Stimulated activated memory B cell treated with anti-CD40 and anti-IgM and Interleukin-4, amounts not matched to agents 10 μg/mL and 1 μg/mL and 100 μg/mL, for 72 hours (primary cell): ENCODE results near the gene RAPGEF3.

Source experiments
- ATAC-seq: fragments of 150-1000 bp; cut with Tn5 transposase; 2 replicates; pipeline ENCODE4 v1.10.0; 2021
- H3K27ac Mint-ChIP-seq: one replicate; pipeline ENCODE4 v1.8.0; 2022; ENCODE audit warnings: mild to moderate bottlenecking, mixed read lengths
- H3K27me3 Mint-ChIP-seq: one replicate; pipeline ENCODE4 v1.8.0; 2022; ENCODE audit warnings: mixed read lengths
- H3K36me3 Mint-ChIP-seq: one replicate; pipeline ENCODE4 v1.8.0; 2022; ENCODE audit warnings: mixed read lengths
- H3K4me1 Mint-ChIP-seq: one replicate; pipeline ENCODE4 v1.8.0; 2022; ENCODE audit warnings: mixed read lengths
- H3K4me3 Mint-ChIP-seq: one replicate; pipeline ENCODE4 v1.8.0; 2022; ENCODE audit warnings: mild to moderate bottlenecking, moderate library complexity, mixed read lengths
- H3K9me3 Mint-ChIP-seq: one replicate; pipeline ENCODE4 v1.8.0; 2022; ENCODE audit warnings: mixed read lengths

The RAPGEF3 gene

DNA sequence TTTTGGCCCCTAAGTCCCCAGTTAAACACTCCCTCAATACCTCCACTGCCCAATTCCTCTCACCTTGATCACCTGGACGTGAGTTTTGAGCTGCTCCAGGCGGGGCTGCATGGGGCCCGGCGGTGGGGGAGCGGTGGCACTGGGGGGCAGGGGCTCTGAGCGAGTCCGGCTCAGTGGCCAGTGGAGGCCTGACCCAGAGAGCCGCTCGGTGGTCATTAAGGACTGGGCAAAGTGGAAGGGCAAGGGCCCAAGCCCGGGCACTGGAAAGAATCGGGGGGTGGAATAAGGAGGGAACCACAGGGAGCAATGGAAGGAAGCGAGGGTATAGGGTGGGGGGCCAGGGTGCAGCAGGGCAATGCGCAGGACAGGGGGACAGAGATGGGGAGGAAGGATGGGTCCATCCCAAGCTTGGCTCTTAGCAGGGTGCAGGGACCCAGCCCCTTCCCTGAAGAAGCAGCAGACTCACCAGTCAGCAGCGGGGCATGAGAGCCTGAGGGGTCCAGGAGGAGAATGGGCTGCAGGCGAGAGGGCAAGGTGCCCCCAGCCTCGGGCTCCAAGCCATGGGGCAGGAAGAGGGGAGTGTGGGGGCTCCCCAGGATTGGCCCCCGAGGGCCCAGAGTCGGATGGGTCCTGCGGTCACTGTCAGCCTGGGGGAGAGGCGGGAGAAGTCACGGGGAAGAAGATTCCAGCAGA is 36.6 kb upstream of the RAPGEF3 start:
- ATAC-seq = no peak
- Mint-ChIP-seq H3K9me3 (no peaks in the 10 kb centered on the region), H3K36me3 (peaks cover 56% of the 10 kb centered on the region), H3K27me3 (no peaks in the 10 kb centered on the region), H3K4me1 (peaks cover 22% of the 10 kb centered on the region), H3K27ac (peak overlapping the region; percentile 62), H3K4me3 (no peak overlapping the region)

DNA sequence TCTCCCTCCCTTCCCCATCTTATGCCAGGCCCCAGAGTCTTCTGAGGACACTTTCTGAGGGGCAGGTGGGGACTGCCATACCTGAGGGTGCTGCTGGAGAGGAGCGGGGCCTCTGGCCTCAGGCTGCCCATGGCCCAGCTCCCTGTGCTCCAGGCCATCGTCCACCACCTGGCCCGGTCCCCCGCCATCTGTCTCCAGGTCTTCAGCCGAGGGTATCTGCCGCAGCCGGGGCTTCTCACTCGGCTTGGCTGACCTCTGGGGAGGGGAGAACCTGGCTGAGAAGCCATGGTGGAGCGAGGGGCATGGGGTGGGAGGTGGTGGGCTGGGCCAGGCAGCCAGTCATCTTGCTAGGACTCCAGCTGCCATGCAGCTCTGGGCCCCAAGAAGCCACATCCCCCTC is 36.0 kb upstream of the RAPGEF3 start:
- peaks cover 60% of the 10 kb centered on the region for H3K36me3 Mint-ChIP-seq
- no peaks in the 10 kb centered on the region for H3K27me3 Mint-ChIP-seq
- H3K27ac Mint-ChIP-seq = peak overlapping the region; percentile 62
- peaks cover 19% of the 10 kb centered on the region for H3K4me1 Mint-ChIP-seq
- no peak overlapping the region for H3K4me3 Mint-ChIP-seq
- no peaks in the 10 kb centered on the region for H3K9me3 Mint-ChIP-seq
- no peak for ATAC-seq

DNA sequence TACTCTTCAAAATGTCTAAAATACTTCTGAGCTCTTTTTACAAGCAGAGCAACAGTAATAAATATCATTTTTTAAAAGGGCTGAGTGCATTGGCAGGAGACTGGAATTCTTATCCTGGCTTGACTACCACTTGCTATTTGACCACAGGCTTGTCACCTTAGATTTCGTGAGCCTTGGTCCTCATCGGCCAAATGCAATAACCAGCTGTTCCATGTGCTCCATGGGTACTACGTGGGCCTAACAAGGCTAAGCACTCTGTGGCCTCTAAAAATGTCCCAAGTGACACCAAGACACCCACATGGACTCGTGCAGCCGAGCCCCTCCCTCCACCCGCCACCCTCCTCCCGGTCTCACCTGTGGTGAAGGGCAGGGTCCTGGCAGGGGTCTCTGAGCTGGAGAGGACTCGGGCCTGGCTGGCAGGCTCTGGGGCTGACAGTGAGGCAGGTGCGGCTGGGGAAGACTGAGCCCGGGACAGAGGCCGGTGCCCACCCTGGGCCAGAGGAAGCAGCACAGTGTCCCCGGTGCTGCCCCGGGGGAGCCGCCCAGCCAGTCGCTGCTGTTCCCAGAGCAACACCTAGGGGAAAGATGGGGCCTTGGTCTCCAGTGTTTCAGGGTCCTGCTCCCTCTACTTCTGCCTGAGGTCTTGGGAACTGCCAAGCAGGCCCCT is 34.5 kb upstream of the RAPGEF3 start:
- no peak for ATAC-seq
- no peak overlapping the region for H3K4me3 Mint-ChIP-seq
- no peaks in the 10 kb centered on the region for H3K9me3 Mint-ChIP-seq
- no peak overlapping the region for H3K27ac Mint-ChIP-seq
- H3K36me3 Mint-ChIP-seq = peaks cover 75% of the 10 kb centered on the region
- H3K27me3 Mint-ChIP-seq = no peaks in the 10 kb centered on the region
- H3K4me1 Mint-ChIP-seq = peaks cover 9% of the 10 kb centered on the region

DNA sequence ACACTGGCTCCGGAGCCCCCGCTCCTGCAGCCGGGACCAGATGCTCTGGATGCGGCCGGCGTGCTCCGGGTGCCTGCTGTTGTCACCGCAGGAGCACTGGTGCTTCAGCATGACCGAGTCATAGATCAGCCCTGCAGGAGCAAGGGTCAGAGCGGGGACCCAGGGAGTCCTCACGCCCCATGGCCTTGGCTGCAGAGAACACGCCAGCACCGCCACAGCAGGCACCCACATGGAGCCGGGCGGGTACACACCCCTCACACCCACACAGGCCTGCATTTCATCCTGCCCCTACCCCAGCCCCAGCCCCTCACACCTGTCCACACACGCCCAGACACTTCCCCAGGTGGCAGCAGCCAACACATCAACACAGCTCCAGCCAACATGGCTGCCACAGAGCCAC is 33.2 kb upstream of the RAPGEF3 start:
- no peak for ATAC-seq
- Mint-ChIP-seq H3K4me3 (no peak overlapping the region), H3K27me3 (no peaks in the 10 kb centered on the region), H3K4me1 (no peaks in the 10 kb centered on the region), H3K9me3 (no peaks in the 10 kb centered on the region), H3K36me3 (peaks cover 75% of the 10 kb centered on the region), H3K27ac (no peak overlapping the region)

DNA sequence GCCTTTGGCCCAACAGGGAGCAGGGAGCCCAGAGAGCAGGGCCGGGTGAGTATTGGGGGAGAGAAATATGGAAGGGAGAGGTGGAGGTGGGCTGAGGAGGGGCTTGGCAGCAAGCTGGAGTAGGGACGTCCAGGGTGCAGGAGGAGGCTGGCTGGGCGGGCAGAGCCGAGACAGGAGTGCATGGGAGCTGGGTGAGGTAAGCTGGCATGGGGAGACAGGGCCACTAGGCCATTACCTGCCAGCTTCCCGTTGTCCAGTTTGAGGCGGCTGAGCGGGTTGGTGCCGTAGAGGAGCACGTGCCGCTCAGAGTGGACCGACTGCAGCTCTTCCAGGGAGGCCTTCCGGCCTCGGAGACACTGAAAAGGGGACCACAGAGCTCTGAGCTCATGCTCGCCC is 32.7 kb upstream of the RAPGEF3 start:
- Mint-ChIP-seq H3K36me3 (peaks cover 80% of the 10 kb centered on the region), H3K4me1 (no peaks in the 10 kb centered on the region), H3K27ac (no peak overlapping the region), H3K27me3 (no peaks in the 10 kb centered on the region), H3K4me3 (no peak overlapping the region), H3K9me3 (no peaks in the 10 kb centered on the region)
- ATAC-seq = no peak

- Mint-ChIP-seq H3K36me3 (peaks cover 85% of the 10 kb centered on the region), H3K9me3 (no peaks in the 10 kb centered on the region), H3K27me3 (no peaks in the 10 kb centered on the region), H3K27ac (no peak overlapping the region), H3K4me3 (no peak overlapping the region), H3K4me1 (no peaks in the 10 kb centered on the region)
- ATAC-seq = no peak
Measured at GRCh38 chr12:47790676-47791350, 32.1 kb upstream of the RAPGEF3 start.

DNA sequence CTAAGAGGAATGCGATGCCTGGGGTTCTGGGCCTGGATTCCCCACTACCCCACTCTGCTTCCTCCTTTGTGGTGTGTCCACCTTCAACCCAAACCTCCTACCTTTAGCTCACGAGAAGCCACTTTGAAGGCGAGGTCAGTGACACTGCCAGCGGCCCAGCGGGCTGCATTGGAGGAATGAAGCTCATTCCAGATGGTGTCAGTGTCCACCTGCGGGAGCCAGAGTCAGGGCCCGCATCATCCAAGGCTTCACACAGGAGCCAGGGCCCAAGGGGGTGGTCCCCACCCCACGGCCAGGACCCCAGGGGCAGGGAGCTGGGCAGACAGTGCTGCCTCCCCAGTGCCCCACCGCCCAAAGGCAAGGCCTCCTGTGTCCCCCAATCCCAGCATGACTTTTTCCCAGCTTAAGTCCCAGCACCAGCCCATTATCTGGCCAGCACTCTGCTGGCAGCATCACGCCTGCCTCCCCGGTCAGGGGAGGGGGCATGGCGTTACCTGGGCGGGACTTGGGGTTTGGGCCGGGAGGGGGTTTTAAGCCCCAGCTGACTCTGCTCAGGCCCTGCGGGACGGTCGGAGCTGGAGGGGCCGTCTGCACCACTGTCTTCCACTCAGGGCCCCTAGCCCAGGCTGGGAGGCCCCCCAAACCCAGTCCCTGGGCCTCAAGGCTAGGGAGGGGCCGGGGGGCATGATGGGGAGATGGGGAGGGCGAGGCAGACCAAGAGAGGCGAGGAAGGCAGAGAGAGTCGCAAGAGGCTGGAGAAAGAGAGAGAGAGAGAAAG is 31.2 kb upstream of the RAPGEF3 start:
- no peaks in the 10 kb centered on the region for H3K4me1 Mint-ChIP-seq

DNA sequence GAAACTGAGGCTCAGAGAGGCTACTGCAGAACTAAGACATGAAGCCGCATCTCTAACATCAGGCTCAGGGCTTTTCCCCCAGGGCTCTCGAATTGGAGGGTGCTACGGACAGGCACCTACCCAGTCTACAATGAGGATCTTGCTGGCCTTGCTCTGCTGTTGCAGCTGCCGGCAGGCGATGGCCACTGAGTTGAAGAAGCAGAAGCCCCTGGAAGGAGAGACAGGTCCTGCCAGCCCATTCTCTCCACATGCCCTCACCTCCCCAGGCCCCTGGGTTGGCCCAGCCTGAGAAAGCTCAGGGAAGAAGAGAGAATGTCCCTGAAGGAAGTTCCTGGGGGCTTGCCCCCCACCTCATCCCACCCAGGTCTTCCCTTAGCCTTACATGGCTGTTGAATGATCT is 30.5 kb upstream of the RAPGEF3 start:
- peaks cover 83% of the 10 kb centered on the region for H3K36me3 Mint-ChIP-seq
- no peaks in the 10 kb centered on the region for H3K27me3 Mint-ChIP-seq
- H3K27ac Mint-ChIP-seq = peak overlapping the region; percentile 19
- H3K4me3 Mint-ChIP-seq = no peak overlapping the region
- H3K9me3 Mint-ChIP-seq = no peaks in the 10 kb centered on the region
- ATAC-seq = no peak
- H3K4me1 Mint-ChIP-seq = no peaks in the 10 kb centered on the region

More for the DNA sequence above, 31.2 kb upstream of the RAPGEF3 start:
- Mint-ChIP-seq H3K27me3 (no peaks in the 10 kb centered on the region), H3K4me3 (no peak overlapping the region), H3K9me3 (no peaks in the 10 kb centered on the region), H3K27ac (peak overlapping the region; percentile 19), H3K36me3 (peaks cover 81% of the 10 kb centered on the region)
- ATAC-seq = no peak

- Mint-ChIP-seq H3K27ac (peak overlapping the region; percentile 11), H3K27me3 (no peaks in the 10 kb centered on the region), H3K4me1 (no peaks in the 10 kb centered on the region), H3K9me3 (no peaks in the 10 kb centered on the region), H3K36me3 (peaks cover 73% of the 10 kb centered on the region), H3K4me3 (no peak overlapping the region)
- ATAC-seq = no peak
Measured at GRCh38 chr12:47787596-47788319, 29.1 kb upstream of the RAPGEF3 start.

- Mint-ChIP-seq H3K36me3 (peaks cover 66% of the 10 kb centered on the region), H3K4me3 (no peak overlapping the region), H3K27ac (peak overlapping the region; percentile 30), H3K9me3 (no peaks in the 10 kb centered on the region), H3K4me1 (no peaks in the 10 kb centered on the region), H3K27me3 (no peaks in the 10 kb centered on the region)
- no peak for ATAC-seq
Measured at GRCh38 chr12:47786662-47787280, 28.1 kb upstream of the RAPGEF3 start.

DNA sequence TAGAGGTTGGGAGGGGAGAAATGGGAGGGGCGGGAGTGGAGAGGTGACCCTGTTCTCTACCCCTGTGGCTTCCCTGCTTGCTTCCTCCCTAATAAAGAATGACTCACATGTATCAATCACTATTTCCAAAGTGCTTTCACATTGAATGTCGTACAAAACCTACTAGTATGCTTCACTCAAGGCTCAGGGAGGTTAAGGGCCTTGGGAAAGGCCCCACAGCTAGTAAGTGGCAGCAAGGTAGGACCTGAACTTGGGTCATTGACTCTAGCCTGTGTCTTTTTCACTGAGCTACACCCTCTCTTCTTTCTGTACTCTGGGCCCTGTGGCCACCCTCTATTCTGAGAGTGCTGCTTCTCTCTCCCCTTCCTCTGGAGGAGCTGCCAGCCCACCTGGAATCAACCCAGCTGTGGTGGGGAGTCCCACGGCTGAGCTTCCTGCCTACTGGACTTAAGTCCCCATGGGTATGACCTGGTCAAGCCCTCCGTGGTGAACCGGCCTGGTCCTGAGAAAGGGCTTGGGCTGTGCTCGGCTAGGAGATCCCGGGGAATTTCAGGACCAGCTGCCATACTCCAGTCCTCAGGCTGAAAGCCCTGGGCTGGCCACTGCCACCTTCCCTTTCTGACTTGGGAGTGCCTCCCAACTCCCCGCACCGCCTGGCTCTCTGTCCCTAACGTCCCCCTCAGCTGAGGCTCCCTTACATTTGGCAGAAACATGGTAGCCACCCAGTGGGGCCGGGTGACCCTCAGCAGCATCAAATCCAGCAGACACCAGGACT is 27.4 kb upstream of the RAPGEF3 start:
- ATAC-seq = no peak
- H3K4me3 Mint-ChIP-seq = no peak overlapping the region
- no peaks in the 10 kb centered on the region for H3K4me1 Mint-ChIP-seq
- no peaks in the 10 kb centered on the region for H3K9me3 Mint-ChIP-seq
- peak overlapping the region; percentile 30 for H3K27ac Mint-ChIP-seq
- H3K36me3 Mint-ChIP-seq = peaks cover 61% of the 10 kb centered on the region
- no peaks in the 10 kb centered on the region for H3K27me3 Mint-ChIP-seq

DNA sequence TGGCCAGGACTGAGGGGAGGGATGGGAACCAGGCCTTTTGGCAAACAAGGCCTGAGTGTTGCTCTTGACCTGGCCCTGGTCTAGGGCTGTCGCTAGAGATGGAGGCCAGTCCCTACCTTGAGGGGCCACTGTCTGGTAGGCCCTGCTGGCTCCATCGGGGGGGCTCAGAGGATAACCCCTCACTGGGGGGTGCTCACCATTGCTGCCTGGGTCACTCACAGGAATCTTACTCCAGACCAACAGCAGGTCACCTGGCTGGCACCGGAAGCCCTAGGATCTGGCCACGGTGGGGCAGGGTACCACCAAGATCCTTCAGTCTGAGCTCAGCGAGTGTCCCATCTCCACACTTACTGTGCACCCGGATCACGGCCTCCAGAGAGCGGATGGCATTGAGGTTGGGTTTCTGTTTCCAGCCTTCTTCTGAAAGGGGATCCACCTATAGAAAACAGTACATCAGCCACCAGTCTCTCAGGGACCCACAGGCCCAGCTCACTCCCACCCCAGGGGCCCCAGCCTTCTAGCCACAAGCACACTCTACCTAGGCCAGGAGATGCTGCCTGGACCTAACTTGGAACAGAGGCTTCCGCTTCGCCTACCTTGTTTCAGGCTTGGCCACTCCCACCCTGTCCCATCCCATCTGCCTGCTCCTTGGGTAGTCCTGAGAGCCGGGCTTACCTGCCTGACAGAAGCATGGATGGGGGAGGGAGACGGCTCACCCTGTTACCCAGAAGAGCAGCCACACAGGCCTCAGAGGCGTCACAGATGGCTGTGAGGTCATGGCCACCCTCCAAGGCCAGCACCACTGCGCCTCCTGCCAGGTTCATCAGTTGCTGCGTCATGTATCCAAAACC is 26.6 kb upstream of the RAPGEF3 start:
- H3K4me3 Mint-ChIP-seq = no peak overlapping the region
- H3K9me3 Mint-ChIP-seq = no peaks in the 10 kb centered on the region
- no peaks in the 10 kb centered on the region for H3K27me3 Mint-ChIP-seq
- ATAC-seq = no peak
- no peaks in the 10 kb centered on the region for H3K4me1 Mint-ChIP-seq
- H3K27ac Mint-ChIP-seq = no peak overlapping the region
- peaks cover 53% of the 10 kb centered on the region for H3K36me3 Mint-ChIP-seq
